Testis (tissue), 2 donors: ENCODE results near the gene RTP3.

Source experiments
- POLR2A ChIP-seq: fragments of 450-650 bp; IDR thresholded peaks from one replicate; pipeline ENCODE4 v1.6.1; 2017; ENCODE audit warnings: antibody characterized with exemption, mild to moderate bottlenecking, moderate library complexity
- TF ChIP-seq, protein P1 (sequence below), 3 experiments: fragments of 450-650 bp in 2 of 3; fragments of 200-600 bp in 1 of 3; sonication (generic) in 1 of 3; IDR thresholded peaks; one replicate each; pipeline ENCODE4 v1.5.1; 2016 to 2019; ENCODE audit warnings: antibody characterized with exemption in 3 of 3, mild to moderate bottlenecking in 2 of 3, moderate library complexity in 1 of 3

DNA sequence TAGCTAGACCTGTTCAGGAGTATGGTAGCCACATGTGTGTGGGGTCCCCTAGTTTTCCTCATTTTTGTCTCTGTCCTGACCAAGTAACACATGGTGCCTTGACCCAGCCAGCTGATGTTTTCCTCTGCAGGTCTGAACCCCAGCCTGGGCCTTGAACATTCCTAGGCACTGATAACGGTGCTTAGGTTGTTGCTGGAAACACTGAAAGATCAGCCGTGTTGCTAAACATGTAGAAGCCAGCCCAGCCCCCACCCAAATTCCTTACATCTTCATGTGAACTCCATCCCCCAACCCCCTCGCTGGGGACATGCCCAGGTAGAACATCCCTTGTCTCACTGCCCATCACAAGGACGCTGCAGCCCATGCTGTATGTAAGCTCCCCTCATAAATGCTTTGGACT, 18.7 kb downstream of the RTP3 start:
- TF ChIP-seq, protein P1, sequence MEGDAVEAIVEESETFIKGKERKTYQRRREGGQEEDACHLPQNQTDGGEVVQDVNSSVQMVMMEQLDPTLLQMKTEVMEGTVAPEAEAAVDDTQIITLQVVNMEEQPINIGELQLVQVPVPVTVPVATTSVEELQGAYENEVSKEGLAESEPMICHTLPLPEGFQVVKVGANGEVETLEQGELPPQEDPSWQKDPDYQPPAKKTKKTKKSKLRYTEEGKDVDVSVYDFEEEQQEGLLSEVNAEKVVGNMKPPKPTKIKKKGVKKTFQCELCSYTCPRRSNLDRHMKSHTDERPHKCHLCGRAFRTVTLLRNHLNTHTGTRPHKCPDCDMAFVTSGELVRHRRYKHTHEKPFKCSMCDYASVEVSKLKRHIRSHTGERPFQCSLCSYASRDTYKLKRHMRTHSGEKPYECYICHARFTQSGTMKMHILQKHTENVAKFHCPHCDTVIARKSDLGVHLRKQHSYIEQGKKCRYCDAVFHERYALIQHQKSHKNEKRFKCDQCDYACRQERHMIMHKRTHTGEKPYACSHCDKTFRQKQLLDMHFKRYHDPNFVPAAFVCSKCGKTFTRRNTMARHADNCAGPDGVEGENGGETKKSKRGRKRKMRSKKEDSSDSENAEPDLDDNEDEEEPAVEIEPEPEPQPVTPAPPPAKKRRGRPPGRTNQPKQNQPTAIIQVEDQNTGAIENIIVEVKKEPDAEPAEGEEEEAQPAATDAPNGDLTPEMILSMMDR (IDR thresholded peaks at IDR 0.05), result no peak
- TF ChIP-seq POLR2A, result no peak
